Ureter (tissue), 1 donor: Measurements from ENCODE around the gene TMEM89. TPM values are rescaled to one million over a fixed set of nuclear protein-coding genes. Genes with fewer than 3 reads are reported as not detected.
A peak's percentile ranks its signal among the peaks of the same experiment; 100 is the strongest.

Source experiments
- DNase-seq: peaks from one replicate; pipeline ENCODE4 v3.0.0-alpha.2; 2020; ENCODE audit warnings: low spot score
- total RNA-seq: library from RNA; stranded (reverse); gene quantifications from one replicate; pipeline ENCODE4 v1.2.4, GENCODE V29; 2023
- donor health status: DM: yes; HTN: yes; CAD: no.

TMEM89 gene
- total RNA-seq, 1 donor from 2014 or later, result not detected

DNA sequence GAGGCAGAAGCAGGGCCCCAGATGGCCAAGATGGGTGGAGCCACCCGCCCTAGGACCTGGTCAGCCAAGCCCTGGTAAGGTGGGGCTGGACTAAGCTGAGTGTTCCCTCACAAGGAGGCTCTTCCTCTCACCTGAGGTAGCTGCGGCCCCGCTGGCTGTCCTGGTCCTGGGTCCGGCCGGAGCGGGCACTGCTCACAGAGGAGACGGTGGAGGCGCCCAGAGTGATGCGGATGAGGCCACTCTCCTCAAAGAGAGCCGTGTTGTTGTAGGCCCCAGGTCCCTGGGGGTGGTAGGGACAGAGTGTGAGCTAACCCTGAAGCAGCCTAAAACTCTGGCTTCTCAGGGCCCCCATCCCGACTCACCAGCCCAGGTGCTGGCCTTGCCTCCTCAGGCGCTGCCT, 21.0 kb upstream of the TMEM89 start:
- no peak for DNase-seq

DNA sequence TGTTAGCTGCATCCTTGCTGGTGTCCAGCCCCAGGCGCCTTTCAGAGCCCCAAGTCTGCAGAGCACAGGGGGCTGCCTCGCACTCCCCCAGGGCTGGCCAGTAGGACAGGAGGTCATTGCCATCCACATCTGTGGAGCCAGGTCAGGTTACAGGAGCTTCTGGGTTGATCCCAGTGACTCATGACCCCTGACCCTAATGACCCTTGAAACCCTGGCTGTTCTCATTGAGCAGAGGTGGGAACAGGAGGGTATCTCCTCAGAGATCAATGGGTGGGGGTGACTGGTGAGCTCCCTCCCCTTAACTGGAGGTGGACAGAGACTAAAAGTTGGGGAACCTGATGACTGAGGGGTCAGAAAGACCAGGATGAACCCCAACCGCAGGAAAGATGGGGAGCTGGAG, 19.8 kb upstream of the TMEM89 start:
- no peak for DNase-seq

DNA sequence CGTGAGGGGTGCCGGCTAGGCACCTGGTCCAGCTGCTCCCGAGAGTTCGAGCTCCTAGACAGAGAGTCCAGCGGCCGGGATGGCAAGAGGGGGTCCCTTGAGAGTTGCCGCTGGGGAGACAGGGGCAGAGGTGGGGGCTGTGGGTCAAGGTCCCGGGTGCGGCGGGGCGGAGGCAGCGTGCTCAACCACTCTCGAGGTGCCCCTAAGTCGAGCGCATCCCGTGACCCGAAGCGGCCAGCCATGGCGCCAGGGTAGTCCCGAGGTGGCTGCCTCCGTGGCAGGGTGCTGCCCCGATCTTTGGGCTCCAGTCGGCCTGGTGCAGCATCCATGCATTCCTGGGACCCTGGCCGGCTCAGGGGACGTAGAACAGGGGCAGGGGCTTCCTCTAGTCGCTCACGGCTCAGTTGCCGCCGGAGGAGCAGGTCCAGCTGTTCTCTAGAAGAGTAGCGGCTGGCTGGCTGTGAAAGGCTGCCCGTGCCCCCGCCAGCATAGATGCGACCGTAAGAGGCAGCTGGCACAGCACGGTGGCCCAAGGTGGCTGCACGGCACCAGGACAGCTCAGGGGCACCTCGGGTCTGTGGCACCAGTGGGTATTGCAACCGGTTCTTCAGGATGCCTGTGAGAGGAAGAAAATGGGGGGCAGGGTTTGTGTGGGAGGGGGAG, 18.5 kb upstream of the TMEM89 start:
- no peak for DNase-seq

DNA sequence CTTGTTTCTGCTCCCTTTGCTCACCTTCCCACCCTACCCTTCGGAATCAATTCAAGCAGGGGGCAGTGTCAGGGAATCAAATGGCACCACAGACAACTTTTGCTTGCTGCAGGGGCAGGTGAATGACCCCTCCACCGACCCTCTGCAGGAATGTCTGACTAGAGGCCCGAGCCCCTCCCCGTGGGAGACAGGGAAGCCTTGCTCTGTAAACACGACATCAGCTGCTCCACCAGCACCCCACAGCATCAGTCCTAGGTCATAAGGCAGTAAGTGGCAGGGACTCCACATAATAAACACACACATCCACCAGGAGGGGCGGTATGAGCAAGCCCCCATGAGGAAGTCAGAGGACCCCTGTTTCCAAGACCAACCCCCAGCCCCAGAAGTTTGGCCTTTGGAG, 15.7 kb upstream of the TMEM89 start:
- no peak for DNase-seq

DNA sequence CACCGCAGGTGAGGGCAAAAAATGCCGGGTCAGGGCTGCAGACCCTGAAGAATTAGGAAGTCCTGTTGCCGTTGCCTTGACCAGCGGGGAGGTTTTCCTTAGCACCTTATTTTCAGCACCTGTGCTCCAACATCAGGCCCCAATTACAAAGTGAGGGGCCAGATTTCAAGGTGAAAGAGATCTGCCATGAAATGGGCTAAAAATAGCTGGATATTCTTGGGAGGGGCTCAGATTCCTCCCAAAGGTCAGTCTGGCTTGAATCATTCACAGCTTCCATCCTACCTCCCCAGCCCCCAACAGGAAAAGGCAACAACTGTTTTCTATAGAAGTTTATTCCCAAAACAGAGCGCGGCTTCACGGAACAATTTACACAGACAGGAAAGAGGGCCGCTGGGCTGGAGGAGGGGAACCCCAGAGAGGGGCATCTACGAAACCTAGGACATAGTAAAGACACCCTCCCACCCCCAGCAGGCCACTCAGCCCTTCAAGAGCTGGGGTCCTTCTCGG, 14.6 kb upstream of the TMEM89 start:
- DNase-seq, result no peak

DNA sequence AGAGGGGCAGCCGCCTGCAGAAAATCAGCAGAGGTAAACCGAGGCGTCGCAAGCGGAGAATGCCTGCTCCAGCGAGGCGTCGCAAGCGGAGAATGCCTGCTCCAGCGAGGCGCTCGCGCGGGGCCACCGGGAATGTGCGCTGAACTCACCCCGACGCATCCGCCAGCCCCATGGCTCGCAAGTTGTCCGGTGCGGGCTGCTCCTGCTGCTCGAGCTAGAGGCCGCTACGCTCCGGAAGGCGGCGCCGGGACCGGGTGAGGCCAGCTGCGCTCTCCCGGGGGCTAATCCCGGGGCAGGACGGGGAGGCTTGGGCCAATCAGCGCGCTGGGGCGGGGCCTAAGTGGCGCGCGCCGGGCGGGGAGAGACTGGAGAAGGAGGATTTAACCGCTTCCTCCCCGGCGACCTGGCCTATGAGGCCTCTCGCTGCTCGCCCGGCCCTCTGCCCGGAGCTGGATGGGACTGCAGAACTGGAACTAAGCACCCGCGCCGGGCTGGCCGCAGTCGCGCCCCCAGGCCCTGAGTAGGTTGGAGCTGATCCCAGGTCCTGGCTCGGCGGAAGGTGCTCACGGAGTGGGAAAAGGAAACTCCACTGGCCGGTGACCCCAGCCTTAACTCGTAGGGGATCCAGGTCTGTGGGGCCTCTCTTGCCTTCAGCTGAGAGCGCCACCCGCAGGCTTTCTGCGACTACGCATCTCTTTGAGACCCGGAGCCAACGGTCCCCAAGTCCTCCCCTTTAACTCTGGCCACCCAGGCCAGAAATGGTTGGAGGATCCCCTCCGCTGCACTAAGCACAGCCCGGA, 13.9 kb upstream of the TMEM89 start, which contains the start of gene SLC26A6:
SLC26A6 (minus strand) TSS at position 240 of the 800 bp plus-strand sequence; CDS start at position 172, 68 bp downstream.
- DNase-seq, result peak; percentile 97

DNA sequence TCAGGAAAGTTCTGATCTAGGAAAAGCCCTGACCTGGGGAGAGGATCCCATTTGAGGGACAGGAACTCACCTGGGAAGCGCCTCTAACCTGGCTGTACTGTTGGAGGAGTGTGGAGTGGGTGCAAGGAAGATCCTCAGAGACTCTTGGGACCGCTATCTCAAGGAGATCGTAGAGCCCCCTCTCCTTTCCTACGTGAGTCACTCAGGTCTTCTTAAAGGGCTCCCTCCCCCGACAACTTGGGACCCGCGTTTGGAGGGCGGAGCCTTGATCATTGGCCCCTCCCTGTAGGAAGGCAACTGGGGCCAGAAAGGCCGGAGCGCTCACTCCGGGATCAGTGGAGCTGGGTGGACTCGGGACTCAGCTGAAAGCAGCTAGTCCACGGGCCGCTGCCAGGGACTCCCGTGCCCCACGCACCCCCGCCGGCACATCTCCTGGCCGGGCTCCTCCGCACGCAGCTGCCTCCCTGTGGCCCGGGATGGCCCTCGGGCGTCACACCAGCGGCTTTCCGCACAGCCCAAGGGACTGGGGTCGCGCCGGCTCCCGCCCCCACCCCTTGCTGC, 13.2 kb upstream of the TMEM89 start:
- no peak for DNase-seq

DNA sequence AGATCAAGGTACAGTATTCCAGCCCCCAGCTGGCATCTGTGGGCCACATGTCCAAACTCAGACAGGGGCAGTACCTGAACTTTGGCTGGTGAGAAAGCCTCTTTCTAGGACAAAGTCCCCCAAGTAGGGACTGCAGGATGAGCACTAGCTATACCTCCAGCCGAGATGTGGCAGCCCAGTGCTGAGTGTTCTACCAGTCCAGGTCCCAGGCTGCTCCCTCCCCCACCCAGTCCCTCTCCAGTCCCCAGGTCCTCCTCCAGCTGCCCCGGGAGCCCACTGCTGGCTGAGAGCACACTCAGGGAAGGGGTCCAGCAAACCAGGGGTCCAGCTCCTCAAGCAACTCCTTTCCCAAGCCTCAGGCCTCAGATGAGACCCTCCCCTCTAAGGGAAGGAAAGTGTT, 12.2 kb upstream of the TMEM89 start:
- no peak for DNase-seq

DNA sequence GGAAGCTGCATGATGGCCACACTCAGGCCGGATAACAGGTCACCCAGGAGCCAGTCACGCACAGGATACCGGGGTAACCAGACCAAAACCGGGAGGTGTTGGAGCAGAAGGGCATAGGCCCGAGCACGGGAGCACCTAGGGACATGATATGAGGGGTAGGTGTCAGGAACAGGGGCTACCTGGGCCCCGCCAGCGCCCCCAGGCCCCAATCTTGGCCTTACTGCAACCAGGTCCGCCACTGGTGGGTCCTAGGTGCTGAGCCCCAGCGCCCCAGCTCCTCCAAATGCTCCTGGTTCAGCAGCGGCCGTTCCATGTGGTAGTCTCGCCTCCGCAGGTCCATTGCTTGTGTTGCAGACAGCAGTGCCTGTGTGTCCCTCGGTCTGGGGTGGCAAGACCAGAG, 11.7 kb upstream of the TMEM89 start:
- DNase-seq, result no peak

DNA sequence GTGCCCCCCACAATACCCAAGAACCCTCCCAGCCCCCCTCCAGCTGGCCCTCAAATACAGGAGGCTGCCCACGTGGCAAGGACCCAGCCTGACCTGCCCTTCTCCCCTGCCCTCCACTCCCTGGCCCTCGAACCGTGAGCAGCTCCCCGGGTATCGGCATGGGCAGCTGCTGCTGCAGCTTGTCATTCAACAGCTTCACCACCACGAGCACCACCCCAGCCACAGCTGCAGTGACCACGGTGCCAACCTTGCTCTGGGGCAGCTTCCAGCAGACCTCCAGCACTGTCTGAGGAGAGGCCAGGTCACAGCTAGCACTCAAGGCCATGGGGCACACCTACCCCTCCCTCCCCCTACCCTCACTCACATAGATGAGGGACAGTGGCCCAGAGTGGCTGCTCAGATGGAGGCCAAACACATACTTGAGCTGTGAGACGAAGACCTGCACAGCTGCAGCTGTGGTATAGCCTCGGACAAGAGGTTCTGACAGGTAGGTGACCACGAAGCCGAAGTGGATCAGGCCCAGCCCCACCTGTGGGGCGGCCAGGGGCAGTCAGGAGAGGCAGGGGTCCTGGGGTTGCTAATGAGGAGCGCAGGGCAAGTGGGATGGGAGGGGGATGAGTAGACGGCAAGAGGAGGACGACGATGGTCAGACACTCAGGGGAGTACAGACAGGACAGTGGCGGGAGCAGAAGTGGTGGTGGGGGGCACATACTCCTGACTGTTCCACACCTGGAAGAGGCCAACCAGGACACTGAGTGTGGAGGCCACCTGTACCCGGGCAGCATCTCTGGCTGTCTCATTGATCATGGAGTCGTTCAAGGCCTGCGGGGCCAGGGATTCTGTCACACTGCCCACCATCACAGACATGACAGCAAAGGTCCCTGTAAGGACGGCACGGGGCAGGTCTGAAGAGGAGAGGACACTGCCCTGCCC, 10.2 kb upstream of the TMEM89 start:
- no peak for DNase-seq

DNA sequence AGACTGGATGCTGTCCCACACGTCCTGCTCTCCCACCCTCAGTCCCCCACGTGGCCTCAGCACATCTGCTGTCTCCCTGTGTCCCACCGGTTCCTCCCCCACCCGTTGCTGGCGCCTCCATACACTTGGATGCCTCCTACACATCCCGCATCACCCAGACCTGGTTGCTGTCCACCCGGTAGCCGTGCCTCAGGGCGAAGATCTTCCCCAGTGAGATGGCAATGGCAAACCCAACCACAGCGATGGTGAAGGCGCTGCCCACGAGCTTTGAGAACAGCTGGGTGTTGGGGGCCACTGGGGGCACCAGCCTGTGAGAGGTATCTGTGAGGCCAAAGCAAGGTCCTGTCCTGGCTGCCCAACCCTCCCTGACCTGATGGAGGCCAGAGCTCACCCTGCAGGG, 9.3 kb upstream of the TMEM89 start:
- no peak for DNase-seq

DNA sequence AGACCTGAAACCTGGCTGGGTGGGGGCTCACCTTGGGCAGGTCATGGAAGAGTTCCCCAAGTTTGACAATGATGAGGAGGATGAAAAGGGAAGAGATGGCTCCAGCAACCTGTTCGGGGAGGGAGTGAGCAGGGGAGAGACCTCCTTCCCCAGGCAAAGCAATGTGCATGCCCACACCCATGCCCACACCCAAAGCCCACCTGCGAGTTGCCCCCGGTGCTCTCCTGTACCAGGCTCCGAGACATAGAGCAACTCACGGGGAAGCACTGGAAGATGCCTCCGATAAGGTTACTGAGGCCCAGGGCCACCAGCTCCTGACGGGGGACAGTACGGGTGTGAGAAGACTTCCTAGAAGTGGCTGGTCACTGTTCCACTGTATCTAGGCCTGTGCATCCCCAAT, 8.8 kb upstream of the TMEM89 start:
- DNase-seq, result no peak

DNA sequence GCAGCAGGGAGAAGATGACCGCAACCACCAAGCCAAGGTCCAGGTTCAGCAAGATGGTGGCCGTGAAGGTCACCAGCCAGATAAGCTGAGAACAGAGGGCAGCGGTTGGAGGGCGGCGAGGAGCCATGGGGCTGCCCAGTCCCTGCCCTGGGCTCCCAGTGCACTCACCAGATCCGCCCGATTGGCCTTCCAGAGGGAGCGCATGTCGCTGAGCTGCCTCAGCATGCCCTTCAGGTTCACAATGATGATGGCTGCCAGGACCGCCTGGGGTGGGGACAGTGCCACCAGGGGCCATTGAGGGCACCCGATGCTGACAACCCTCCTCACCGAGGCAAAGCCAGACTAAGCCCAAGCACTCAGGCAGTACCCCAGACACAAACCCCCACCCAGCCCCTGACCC, 8.3 kb upstream of the TMEM89 start:
- no peak for DNase-seq

DNA sequence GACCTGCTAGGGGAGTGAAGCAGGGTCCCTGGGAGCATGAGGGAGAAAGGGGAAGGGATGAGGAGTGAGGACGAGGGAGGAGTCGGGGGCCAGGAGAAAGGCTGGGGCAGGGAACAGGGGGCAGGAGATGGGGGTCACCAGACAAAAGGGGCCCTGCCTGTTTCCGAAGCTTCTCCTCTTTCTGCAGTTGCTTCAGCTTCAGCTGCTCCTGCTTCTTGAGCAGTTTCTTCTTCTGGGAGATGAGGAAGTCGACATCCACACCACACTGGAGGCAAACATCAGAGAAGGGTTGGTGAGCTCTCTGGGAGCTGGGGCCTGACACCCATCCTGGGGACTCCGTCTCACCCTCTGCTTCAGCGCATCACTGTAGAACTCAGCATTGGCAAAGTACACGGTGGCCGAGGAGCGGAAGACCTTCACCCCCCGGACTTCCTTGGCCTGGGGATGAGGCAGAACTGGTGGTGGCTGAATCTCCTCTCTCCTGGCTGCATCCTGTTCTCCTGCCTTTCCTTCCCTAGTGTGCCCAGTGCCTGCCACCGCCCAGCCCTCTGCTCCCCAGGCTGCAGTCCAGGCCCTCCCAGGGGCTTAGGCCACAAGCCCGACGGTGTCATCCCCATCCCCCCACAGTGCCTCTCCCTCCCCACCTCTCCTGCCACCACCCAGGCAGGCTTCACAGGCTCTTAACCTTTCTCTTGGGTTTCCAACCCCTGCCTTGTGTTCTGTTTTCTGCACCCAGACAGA, 6.9 kb upstream of the TMEM89 start:
- DNase-seq, result no peak

DNA sequence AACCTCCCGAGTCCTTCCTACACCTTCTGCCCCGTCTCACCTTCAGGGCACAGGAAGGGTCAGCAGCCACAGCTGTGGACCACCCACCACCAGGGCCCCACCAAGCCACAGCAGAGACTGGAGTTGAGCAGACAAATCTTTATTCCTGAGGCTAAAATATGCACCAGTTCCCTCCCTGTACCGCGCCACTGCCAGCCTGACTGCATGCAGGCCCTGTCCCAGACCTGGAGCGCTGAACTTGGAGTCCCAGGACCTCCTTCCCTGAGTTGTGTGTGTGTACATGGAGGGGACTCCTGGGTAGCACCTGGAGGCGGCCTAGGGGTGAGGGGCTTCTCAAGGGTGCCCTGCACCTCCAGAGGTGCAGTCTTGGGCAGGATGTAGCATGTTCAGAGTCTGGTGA, 4.0 kb upstream of the TMEM89 start:
- no peak for DNase-seq

DNA sequence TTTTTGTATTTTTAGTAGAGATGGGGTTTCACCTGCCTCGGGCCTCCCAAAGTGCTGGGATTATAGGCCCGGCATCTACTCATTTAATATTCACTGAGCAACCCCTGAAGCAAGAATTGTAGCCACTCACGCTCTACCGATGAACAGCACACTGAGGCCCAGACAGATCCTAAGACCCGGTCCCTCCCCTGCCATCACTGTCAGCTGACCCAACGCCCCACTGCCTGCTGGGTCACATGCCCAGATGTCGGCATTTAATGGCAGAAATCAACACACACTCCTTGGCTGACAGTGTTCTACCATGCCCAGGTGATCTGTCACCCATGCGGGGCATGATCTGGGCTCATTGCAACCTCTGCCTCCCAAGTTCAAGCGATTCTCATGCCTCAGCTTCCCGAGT, 3.2 kb upstream of the TMEM89 start:
- DNase-seq, result no peak

DNA sequence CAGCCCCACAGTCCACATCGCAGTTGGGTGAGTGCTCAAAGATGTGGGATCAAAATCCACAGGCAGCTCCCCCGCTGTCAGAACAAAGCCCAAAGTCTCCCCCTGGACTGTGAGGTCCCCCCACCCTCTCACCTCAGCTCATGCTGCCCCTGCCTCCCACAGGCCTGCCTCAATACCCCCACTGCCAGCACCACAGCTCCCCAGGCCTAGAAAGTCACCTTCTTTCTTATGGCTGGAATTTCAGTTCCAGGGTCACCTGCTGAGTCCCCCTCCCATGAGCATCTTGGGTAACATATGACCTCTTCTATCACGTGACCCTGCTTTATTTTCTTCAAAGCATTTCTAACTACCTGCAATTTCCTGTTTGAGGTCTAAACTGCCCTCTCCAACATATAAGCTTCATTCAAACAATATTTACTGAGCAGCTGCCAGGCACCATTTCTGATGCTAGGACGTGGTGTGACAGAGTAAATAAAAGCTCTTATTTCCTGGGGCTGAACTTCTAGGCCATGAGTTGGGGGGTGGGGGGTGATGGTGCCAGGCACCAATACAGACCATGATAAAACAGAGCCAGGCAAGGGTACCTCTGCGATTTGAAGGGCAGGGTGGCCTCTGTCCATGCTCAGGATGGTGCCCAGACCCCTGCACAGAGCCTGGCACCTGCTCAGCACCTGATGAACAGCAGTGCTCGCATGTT, 2.4 kb upstream of the TMEM89 start:
- no peak for DNase-seq

DNA sequence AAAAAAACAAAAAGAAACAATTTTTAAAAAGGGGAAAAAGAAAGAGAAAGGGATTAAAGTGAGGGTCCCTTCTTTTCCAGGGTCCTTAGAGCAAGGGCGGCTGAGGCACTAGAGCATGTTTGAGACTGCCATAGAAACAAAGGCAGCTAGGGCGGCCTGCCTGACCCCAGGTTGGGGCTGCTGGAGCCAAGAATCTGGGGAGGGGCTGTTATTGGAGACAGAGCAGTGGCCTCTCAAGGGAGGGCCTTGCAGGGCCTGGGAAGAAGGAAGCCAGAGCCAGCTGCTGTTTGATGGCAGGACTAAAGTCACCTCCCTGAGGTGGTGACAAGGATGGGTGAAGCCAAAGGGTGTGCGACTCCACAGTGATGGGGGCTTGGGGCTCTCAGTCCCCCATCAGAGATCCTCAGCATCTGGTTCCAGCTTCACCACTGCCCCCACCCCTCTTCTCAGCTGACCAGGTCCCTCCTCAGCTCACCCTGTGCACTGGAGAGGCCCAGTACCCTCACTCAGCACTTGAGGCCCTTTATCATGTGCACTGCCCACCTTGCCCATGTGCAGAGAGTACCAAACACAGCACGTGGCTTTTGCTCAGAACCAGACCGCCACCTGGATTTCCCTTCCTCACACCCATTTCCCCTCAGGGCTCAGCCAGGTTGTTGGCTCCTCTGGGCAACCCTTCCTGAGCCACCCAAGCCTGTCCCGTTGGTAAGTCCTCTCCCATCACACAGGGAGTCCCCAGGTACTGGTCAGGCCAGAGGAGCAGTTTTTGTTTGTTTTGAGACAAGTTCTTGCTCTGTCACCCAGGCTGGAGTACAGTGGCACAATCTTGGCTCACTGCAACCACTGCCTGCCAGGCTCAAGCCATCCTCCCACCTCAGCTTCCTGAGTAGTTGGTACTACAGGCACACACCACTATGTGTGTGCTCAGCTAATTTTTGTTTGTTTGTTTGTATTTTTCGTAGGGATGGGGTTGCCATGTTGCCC, 1.7 kb downstream of the TMEM89 start:
- no peak for DNase-seq

DNA sequence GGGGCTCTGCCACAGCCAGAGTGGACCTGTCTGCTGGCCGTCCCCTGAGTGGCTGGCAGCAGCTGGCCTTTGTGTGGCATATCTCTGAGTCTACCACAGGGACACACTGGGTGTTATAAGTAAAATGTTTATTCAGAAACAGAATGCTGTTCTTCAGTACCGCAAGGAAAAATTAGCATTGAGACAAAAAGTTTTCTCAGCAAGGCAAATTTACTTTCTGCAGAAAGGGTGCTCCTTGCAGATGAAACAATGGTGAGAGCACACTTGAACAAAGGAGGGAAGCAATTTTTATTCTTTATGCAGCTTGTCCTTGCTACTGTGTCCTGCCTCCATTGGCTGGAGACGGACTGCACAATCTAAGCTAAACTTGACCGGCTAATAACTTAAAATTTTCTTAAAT, 4.0 kb downstream of the TMEM89 start:
- DNase-seq, result no peak
